Measurements from ENCODE around the gene ABCA1.

DNA sequence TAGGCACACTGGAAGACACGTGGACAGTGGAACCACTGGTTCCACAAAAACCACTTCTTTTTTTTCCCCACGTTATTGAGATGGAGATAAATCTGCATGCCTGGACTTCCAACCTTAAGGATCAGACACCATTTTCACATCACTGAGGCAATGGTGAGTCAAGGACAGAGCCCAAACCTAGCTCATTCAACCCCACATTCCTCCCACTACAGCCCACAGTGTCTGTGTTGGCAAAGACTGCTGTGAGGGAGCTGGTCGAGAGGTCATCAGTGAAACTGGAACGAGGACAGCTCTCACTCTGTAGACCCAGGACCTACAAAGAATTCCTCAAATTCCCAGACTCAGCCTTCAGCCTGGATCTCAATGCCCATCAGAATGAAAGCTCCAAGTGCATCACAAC is 74.8 kb downstream of the ABCA1 start:
- TF ChIP-seq POLR2AphosphoS5 (IDR thresholded peaks at IDR 0.05), result no peak
- no peak for TF ChIP-seq POLR2A (IDR thresholded peaks at IDR 0.05)
- TF ChIP-seq, protein P1, sequence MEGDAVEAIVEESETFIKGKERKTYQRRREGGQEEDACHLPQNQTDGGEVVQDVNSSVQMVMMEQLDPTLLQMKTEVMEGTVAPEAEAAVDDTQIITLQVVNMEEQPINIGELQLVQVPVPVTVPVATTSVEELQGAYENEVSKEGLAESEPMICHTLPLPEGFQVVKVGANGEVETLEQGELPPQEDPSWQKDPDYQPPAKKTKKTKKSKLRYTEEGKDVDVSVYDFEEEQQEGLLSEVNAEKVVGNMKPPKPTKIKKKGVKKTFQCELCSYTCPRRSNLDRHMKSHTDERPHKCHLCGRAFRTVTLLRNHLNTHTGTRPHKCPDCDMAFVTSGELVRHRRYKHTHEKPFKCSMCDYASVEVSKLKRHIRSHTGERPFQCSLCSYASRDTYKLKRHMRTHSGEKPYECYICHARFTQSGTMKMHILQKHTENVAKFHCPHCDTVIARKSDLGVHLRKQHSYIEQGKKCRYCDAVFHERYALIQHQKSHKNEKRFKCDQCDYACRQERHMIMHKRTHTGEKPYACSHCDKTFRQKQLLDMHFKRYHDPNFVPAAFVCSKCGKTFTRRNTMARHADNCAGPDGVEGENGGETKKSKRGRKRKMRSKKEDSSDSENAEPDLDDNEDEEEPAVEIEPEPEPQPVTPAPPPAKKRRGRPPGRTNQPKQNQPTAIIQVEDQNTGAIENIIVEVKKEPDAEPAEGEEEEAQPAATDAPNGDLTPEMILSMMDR (IDR thresholded peaks at IDR 0.05), result no peak
- no peak for TF ChIP-seq EP300 (IDR thresholded peaks at IDR 0.05)

All from upper lobe of left lung (tissue), 4 donors.